H54 (cell line): ENCODE results near the gene MACROD1.
A peak's percentile ranks its signal among the peaks of the same experiment; 100 is the strongest.

Experiments
- DNase-seq: peaks from one replicate; pipeline ENCODE4 v3.0.0; 2011; ENCODE audit warnings: low spot score, mixed read lengths; ENCODE audit not compliant: insufficient read length
- FAIRE-seq: peaks from 3 replicates; lab custom pipeline; 2011; peaks lifted over from hg19 to GRCh38; lab: Jason Lieb, UNC
- POLR2A ChIP-seq: IDR thresholded peaks from 2 replicates; pipeline ENCODE4 v1.6.1; 2011; ENCODE audit warnings: low read depth, mild to moderate bottlenecking, low read length

Gene MACROD1

DNA sequence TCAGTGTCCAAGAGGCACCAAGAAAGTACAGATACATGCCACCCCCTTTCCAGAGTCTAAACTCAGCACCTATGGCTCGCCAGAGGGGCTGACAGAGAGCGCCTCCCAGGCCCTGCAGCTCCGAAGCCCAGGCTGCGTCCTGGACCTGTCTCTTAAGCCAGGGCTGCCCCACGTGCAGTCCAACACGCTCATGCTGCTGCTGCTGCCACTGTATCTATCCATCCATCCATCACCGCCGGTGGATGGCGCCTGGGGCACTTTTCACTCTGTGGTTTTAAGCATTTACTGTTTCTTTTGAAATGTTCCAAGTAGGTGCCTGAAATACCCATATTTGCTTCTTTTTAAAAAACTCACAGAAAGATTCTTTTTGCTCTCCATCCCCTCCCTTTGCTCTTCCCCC lies 41.8 kb downstream of the MACROD1 start:
- no peak for FAIRE-seq
- no peak for DNase-seq
- no peak for TF ChIP-seq POLR2A

DNA sequence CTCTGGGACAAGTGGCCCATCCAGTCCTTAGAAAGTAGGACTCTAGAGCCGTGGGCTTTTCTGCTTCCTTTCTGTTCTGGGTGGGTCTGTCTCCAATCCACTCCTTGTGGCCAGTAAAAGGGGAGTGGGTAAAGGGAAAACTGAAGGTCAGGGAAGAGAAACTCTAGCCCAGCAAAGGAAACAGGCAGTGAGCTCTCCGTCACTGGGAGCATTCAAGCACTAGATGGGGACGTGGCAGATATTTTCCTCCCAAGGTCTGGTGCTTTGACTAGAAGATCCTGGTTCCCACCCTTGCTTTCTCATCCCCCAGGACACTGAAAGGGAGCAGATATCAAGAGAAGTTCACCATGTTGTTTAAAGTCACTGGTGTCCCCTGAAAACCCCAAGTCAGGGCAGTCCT lies 42.2 kb downstream of the MACROD1 start:
- no peak for FAIRE-seq
- TF ChIP-seq POLR2A, result no peak
- no peak for DNase-seq

- DNase-seq (no peak), FAIRE-seq (no peak)
- no peak for TF ChIP-seq POLR2A
Observed at GRCh38 chr11:64122411-64123410, 43.2 kb downstream of the MACROD1 start.

DNA sequence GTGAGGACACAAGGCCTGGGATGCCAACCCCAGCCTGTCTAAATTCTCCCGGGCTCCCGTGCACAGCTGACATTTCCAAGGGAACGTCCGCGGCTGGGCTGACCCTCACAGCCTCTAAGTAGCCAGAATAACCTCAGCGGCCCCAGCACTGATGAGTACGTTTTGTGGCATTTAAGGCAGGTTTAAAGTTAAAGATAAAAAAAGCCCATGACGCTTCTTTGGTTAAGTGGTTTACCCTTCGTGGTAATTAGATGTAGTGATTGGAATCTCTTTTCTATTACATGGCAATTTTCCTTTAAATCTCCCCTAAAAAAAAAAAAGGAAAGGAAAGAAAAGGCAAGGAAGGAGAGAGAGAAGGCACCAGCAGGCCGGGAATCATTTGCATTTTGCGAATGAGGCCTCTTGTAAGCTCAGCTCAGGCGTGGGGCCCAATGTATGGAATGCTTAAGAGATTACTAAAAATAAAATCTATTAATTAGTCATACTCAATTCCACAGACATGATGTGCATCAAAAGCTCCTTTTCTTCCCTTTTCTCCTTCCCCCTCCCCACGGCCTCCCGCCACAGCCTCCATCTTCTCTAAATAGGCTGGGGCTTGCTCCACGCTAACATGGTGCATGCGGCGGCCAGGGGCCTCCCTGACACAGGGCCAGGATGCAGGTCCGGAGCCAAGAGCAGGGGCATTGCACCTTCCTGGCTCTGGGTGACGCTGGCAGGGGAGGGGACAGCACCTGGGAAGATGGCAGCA lies 44.1 kb downstream of the MACROD1 start:
- FAIRE-seq (no peak), DNase-seq (peak; percentile 65)
- no peak for TF ChIP-seq POLR2A

DNA sequence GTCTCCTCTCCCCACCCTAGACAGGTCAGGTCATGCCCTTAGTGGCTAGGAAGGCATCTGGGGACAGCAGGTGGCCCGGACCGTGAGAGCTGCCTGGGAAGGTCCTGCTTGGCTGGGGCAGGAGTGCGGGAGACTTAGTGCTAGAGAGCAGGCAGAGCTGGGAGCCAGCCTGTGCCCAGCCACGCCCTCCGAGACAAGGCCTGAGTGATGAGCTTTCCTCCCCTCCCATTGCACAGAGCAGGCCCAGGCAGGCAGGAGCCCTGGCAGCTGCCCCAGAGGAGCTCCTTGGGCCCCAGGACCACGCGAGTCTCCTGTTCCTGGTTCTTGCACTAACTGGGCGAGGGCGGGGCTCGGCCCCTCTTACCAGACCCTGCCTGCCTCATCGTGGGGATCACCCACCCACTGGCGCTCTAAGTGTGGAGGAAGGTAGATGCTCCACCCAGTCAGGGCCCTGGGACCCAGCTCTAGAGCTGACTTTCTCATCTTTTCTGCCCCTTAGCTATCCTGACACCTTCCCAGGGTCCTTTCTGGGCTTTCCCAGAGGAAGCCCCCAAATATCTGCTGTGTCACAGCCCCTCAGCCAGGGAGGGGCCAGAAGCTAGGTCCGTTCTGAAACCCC lies 44.9 kb downstream of the MACROD1 start:
- no peak for FAIRE-seq

DNA sequence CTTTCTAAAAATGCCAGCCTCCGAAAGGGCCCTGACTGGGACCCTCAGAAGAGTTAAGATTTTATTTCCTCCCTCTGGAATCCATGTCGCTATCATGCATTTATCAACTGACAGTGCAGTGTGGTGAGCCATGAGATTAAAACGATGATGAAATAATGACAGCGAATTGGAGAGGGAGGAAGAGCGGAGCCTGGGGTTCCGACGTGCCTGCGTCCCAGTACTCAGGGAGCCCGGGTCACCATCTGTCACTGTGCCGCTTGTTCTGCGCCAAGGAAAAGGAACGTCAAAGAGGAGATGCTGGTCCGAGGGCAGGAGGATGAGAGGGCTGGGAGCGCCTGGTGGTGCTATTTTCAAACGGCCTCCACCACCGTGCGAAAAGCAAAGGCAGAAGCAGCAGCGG lies 46.2 kb downstream of the MACROD1 start:
- no peak for TF ChIP-seq POLR2A
- DNase-seq (no peak), FAIRE-seq (no peak)

More for the DNA sequence above, 44.9 kb downstream of the MACROD1 start:
- DNase-seq, result peak; percentile 95
- no peak for TF ChIP-seq POLR2A

DNA sequence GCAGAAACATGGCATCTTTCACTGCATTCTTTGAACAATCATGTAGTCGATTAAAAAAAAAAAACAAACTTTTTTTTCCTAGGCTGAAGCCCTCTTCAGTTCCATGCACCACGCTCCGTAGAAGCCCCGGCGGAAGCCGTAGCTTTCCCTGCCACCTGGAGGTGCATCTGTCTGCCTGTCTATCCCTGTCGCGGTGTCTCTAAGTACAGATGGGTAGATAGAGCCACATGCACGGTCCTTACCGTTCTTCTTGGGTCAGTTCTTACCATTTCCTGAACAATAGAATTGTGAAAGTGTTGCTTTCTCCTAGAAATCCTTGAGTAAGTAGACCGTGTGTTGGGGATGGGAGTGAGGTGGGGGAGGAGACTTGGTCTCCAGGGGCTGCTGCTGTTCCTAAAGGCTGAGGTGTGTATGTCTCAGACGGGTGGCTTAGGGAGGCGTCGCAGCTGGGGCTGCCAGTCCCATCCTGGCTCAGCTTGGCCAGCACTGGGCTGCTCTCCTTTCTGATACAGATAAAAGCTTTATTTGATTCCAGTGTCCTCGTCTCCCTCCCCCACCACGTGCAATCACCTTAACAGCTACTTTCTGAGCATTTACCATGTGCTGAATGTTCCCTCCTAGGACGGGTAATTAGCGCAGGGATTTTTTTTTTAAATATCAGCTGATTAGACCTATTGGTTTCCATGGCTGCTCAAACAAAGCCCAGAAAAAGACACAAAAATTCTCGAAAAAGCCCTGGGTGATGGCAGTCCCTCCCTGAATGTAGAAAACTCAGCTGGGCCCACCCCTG lies 46.8 kb downstream of the MACROD1 start:
- DNase-seq (no peak), FAIRE-seq (no peak)
- TF ChIP-seq POLR2A, result no peak

DNA sequence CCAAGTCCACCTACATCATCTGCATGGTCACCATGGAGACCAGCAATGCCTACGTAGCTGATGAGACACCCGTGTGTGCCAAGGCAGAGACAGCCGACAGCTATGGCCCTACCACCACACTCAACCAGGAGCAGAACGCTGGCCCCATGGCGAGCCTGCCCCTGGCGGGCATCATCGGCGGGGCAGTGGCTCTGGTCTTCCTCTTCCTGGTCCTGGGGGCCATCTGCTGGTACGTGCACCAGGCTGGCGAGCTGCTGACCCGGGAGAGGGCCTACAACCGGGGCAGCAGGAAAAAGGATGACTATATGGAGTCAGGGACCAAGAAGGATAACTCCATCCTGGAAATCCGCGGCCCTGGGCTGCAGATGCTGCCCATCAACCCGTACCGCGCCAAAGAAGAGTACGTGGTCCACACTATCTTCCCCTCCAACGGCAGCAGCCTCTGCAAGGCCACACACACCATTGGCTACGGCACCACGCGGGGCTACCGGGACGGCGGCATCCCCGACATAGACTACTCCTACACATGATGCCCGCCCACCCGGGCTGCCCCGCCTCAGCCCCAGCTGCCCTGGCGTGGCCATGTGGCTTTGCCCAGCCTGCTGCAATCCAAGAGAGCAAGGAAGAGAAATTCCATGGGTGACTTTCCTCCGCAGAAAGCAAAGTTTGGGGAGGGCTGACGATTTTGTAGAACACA lies 48.0 kb downstream of the MACROD1 start:
- DNase-seq, result no peak
- no peak for FAIRE-seq
- TF ChIP-seq POLR2A, result no peak

GRCh38 chr11:64115531-64116522 lies 50.1 kb downstream of the MACROD1 start:
- FAIRE-seq (no peak), DNase-seq (no peak)
- no peak for TF ChIP-seq POLR2A

DNA sequence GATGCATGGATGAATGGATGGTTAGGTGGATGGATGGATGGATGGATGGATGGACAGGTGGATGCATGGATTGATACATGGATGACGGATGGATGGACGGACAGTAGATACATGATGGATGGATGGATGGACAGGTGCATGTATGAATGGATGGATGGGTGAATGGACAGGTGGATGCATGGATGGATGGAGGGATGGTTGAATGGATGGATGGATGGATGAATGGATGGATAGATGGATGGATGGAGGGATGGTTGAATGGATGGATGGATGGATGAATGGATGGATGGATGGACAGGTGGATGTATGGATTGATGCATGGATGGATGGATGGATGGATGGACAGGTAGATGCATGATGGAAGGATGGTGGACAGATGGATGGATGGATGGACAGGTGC lies 51.7 kb downstream of the MACROD1 start:
- TF ChIP-seq POLR2A, result no peak
- FAIRE-seq (no peak), DNase-seq (no peak)

GRCh38 chr11:64113462-64113780 lies 52.5 kb downstream of the MACROD1 start:
- TF ChIP-seq POLR2A, result no peak
- no peak for FAIRE-seq
- no peak for DNase-seq
